LHCN-M2 (cell line): Measurements from ENCODE around the gene NSUN2. TPM values are rescaled to one million over a fixed set of nuclear protein-coding genes. Genes with fewer than 3 reads are reported as not detected.

Experiments
- DNase-seq: peaks from one replicate; pipeline ENCODE4 v3.0.0-alpha.2; 2012; ENCODE audit warnings: low read depth
- total RNA-seq: library from RNA; depleted of rRNA; stranded (reverse); fragments of >200 nt; gene quantifications from 2 replicates; pipeline ENCODE4 v1.2.3, GENCODE V29; 2014

The NSUN2 gene
- total RNA-seq, 1 experiment from 2014 or later, result 61.3 TPM

DNA sequence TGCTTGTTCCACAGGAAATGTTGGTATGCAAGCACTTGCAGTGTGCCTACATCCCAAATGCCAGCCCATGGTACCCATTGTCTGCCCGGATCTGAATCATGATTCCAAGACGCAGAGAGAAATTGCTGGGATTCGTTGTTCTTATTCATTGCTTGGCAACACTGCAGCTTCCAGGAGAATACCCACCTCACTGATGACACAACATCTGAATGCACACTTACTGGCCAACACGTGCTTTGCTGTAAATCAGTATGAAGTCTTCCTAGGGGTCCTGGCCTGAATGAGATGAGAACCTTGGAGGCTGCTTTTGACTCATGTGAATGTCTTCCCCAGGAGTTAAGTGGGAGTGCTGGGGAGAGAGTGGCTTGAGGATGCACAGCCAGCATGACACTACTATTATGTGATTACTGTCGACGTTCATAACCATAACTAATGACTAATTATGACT, 12.0 kb upstream of the NSUN2 start:
- DNase-seq, result no peak

GRCh38 chr5:6642655-6643054, 9.8 kb upstream of the NSUN2 start:
- no peak for DNase-seq

DNA sequence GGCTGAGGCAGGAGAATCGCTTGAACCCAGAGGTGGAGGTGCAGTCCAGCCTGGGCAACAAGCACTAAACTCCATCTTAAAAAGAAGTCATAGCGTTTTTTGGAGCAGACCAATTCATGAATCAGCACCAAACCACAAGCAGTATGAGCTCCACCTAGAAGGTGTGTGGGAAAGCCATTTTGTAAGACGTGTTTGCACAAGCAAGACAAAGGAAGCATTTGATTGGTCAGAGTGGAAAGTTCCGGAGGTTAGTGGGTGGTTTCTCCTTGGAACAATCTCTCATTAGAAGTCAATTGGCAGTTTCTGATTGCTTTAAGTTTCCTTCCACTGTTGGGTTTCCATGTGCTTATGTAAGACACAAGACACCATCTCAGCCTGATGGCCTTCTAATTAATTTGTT, 5.4 kb upstream of the NSUN2 start:
- no peak for DNase-seq

- no peak for DNase-seq
Observed at GRCh38 chr5:6637590-6637989, 4.7 kb upstream of the NSUN2 start.

DNA sequence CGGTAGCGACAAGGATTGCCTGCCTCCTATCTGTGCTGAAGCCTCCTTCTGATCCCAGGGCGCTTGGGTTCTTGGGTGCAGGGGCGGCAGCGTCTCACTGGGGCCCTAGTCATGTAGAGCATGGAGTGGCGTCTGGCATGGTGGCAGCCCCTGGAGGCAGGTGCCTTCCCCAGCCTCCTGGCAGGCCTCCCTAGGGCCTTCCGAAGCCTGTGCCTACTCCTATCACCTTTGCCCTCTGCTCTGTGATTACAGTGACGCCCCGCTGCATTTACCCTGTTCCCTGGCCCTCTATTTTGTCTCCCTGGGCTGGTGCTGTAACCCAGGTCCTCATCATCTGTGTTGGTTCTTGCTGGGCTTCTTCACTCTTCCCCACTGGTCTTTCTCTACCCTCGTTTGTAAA, 4.2 kb upstream of the NSUN2 start:
- no peak for DNase-seq

DNA sequence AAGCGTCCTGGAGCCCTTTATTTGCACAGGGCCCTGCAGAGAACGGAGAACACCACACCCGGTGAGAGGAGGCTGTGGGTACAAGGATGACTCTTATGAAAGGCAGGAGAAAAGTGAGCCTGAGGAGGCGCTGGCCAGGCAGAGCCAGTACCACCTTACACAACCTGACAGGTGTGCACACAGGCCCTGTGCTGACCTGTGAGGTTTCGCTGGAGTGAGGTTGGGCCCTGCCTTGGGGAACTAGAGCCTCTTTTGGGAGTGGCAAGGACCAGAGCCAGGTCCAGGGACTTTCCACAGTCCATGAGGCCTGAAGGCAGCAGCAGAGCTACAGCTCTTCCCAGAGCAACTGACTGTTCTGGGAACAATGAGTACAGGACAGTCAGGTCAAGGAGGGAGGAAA, 3.4 kb upstream of the NSUN2 start:
- DNase-seq, result no peak

GRCh38 chr5:6634788-6635430, 2.1 kb upstream of the NSUN2 start:
- no peak for DNase-seq

DNA sequence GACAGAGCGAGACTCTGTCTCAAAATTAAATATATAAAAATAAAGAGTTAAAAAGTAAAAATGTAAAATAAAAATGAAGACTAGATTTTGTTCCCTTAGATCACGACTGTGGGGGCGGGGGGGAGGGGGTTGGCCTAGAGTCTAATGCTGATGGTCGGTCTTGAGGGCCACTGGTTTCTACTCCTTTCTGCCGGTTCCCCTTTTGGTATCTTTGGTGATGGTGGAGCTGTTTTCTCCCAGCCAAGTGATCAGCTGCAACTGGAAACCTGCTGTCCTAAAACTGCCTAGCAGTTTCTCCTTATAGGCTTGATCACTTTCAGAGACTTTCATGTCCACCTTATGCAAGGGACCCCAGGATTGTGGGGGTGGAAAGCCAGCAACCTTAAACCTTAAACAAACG, 1.5 kb upstream of the NSUN2 start:
- peak; percentile 14 for DNase-seq

DNA sequence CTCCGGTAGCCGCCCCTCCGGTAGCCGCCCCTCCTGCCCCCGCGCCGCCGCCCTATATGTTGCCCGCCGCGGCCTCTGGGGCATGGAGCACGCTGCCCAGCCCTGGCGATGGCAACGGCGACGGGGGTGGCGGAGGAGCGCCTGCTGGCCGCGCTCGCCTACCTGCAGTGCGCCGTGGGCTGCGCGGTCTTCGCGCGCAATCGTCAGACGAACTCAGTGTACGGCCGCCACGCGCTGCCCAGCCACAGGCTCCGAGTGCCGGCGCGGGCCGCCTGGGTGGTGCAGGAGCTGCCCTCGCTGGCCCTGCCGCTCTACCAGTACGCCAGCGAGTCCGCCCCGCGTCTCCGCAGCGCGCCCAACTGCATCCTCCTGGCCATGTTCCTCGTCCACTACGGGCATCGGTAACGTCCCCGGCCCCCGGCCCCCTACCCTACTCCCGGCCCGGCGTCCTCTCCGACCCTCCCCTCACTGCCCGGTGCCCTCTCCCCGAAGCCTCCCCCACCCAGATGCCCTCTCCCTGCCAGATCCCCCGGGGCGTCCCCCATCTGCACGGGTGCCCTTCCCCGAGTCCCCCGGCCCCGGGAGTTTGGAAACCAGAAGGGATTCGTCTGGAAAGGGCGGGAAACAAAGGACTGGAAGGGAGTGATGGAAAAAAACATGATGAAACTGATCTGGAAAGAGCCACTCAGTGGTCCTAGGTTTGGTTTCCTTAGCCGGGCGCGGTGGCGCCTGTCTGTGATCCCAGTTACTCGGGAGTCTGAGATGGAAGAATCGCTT, 813 bp upstream of the NSUN2 start:
- peak; percentile 12 for DNase-seq

DNA sequence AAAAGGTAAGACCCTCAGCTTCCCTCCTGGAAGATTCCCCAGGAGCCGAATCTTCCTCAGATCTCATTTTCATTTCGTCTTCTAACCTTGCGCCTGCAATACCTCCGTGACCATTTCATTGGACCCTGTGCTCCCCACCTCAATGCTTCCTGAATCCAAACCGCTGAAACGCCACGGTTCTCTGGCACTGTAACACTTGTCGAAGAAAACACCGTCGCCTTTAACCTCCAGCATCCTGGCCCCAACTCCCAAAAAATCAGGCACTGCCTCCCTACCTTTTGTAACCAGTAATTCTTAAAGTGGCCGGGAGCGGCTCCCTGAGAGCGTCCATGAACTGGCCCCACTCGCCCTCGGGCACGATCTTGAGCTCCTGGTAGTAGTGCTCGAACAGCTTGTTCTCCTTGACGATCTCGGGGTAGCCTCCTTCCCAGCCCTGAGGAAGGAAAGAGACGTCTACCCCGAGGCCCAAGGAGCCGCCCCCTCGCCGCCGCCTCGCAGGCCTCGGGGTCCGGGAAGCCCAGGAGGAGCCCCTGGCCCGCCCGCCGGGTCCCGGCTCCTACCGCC, 438 bp downstream of the NSUN2 start:
- peak; percentile 28 for DNase-seq

GRCh38 chr5:6631441-6631840, 1.4 kb downstream of the NSUN2 start:
- DNase-seq, result no peak

DNA sequence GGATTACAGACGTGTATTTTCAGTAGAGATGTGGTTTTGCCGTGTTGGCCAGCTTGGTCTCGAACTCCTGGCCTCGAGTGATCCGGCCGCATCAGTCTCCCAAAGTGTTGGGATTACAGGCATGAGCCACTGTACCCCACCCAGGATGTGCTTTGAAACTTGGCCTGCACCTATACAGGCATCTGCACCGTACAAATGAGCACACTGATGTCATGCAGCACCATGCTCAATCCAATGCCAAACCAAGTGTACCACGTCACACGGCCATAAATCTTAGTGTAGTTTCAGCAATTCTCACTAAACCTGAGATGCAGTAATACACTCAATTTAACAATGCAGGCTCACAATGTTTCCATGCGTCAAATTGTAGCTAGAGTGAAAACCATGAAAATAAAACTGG, 6.3 kb downstream of the NSUN2 start:
- DNase-seq, result no peak

GRCh38 chr5:6623941-6624340, 8.9 kb downstream of the NSUN2 start:
- no peak for DNase-seq

- DNase-seq, result no peak
Observed at GRCh38 chr5:6623228-6623627, 9.6 kb downstream of the NSUN2 start.

DNA sequence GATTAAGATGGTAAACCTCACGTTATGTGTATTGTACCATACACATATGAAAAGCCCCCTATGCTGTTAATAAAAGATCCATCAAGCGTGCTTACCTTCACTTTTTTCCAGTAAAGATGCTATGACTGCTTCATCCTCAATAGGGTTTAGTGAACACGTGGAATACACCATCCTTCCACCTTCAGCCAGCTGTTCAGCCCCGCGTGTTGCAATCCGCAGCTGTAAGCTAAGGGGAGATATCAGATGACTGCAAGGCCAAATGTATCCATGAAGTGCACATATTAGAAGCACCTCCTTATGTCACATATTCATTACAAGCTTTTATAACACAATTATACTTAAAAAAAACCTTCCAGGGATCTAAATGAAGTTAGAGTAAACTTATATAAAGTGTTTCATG, 16.2 kb downstream of the NSUN2 start:
- DNase-seq, result peak; percentile 19

DNA sequence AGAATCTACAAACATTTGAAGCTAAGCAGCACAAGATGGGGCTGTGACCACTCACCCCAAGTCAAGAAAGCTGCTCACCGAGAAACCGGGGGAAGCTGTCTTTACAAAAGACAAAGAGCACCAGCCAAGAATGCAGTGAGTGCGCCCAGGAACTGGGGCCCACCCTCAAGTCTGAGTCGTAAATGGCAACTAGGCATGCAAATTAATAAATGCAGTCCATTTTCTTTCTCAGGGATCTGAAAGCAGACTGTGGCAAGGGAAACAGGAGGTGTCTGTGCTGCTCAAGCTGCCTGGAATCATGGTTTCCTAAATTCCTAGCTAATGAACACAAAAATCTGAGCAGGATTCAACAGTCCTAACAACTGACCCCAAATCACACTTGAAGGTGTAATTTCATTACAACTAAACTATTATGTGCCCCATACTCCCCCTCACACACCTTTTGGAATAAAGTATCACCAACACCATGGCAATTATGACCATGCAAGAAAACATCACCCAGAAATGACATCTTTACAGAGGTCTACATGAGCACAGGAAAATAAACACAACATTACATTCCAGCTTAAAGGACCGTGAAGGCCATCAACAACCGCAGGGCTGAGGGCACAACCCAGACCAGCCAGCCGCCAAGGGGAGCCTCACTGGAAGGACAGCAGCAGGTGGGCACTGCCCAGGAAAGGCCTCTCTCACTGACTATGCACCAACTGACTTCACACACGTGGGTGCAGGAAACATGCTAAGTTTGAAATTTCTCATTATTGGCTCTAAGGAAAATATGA, 17.6 kb downstream of the NSUN2 start:
- DNase-seq, result peak; percentile 91

DNA sequence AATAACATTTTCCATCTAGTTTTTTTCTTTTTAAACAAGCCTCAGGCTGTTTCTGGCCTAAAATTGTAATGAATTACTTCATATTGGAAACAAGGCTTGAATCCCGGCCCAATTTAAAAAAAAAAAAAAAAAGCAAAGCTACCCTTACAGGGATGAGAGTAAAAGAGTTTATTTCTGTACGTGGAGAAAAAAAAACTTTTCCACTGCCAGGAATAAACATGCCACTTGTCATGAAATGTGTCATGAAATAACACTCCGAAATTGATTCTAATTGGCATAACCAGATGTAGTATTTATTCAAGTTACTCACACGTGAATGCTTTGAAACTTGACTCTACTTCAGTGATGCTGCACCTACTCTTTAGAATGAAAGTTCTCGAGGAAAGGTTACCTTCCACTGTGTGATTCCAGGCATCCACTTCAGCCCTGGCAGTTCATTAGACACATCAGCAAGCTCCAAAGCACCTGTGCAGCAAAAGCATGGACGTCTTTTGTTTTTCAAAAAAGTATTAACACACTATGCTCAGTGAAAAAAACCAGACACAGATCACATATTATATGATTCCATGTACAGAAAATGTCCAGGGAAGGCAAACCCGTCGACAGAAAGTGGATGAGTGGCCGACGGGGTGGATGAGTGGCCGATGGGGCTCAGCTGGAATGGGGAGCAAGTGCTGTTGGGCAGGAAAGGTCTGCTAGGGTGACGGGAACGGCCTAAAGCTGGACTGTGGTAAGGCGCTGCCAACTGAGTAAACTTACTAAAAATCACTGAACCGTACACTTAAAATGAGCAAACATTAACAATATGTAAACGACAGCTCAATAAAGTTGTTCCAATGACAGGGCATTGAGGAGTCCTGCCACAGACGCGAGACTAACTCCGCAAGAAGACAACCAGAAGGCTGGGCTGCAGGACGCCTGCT, 21.2 kb downstream of the NSUN2 start:
- no peak for DNase-seq

DNA sequence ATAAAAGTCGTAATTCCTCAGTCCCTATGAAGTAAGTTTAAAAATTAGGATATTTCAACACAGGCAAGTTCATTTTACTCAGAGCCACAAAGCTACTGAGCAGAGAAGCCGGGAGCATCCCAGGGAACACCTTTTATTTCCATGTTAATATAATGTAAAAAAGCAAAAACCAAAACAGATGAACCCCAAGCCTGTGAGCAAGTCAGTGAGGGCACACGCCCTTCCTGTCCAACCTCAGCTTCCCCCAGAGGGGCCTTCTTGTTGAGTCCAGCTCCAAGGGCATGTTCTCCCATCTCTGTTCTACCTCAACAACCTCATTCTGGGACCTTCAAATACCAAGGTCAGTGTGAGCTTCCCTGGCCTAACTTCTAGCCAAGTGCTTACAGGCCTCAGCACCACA, 24.8 kb downstream of the NSUN2 start:
- no peak for DNase-seq

- DNase-seq, result no peak
Observed at GRCh38 chr5:6607559-6607936, 25.3 kb downstream of the NSUN2 start.

- DNase-seq, result no peak
Observed at GRCh38 chr5:6606884-6607558, 25.8 kb downstream of the NSUN2 start.

- DNase-seq, result no peak
Observed at GRCh38 chr5:6604946-6605345, 27.9 kb downstream of the NSUN2 start.
